ENCODE measurements around the gene SHISA8.

The SHISA8 gene

GRCh38 chr22:41902016-41902415 lies 12.9 kb downstream of the SHISA8 start:
- no peak overlapping the region for H3K4me3 ChIP-seq (ENCODE audit: insufficient read length, low read depth)
- H3K36me3 ChIP-seq (ENCODE audit: insufficient read depth, insufficient read length, low read length) = peaks cover 85% of the 10 kb centered on the region
- TF ChIP-seq ZNF274 (IDR thresholded peaks at IDR 0.05; ENCODE audit: low read depth, low read length) (no peak), SUZ12 (IDR thresholded peaks at IDR 0.05; ENCODE audit: extremely low read depth, insufficient read depth, insufficient read length) (no peak), YY1 (IDR thresholded peaks at IDR 0.05; ENCODE audit: insufficient read depth, insufficient read length) (no peak)
- no peaks in the 10 kb centered on the region for H3K27me3 ChIP-seq (ENCODE audit: insufficient read depth, insufficient read length)
- no peaks in the 10 kb centered on the region for H3K9me3 ChIP-seq (ENCODE audit: insufficient read depth, low read length)
- H3K9ac ChIP-seq (ENCODE audit: insufficient read length, low read depth) = no peak overlapping the region
- DNase-seq (ENCODE audit: low read depth, low spot score) = no peak
- no peaks in the 10 kb centered on the region for H3K4me1 ChIP-seq (ENCODE audit: insufficient read depth, insufficient read length)

GRCh38 chr22:41900652-41901312 lies 14.1 kb downstream of the SHISA8 start:
- Histone ChIP-seq H3K9ac (ENCODE audit: insufficient read length, low read depth) (no peak overlapping the region), H3K4me3 (ENCODE audit: insufficient read length, low read depth) (no peak overlapping the region), H3K36me3 (ENCODE audit: insufficient read depth, insufficient read length, low read length) (peaks cover 87% of the 10 kb centered on the region), H3K27me3 (ENCODE audit: insufficient read depth, insufficient read length) (no peaks in the 10 kb centered on the region), H3K4me1 (ENCODE audit: insufficient read depth, insufficient read length) (no peaks in the 10 kb centered on the region), H3K9me3 (ENCODE audit: insufficient read depth, low read length) (no peaks in the 10 kb centered on the region)
- DNase-seq (ENCODE audit: low read depth, low spot score) = no peak
- TF ChIP-seq YY1 (IDR thresholded peaks at IDR 0.05; ENCODE audit: insufficient read depth, insufficient read length) (no peak), ZNF274 (IDR thresholded peaks at IDR 0.05; ENCODE audit: low read depth, low read length) (no peak), SUZ12 (IDR thresholded peaks at IDR 0.05; ENCODE audit: extremely low read depth, insufficient read depth, insufficient read length) (no peak)

GRCh38 chr22:41899992-41900651 lies 14.8 kb downstream of the SHISA8 start:
- no peak overlapping the region for H3K4me3 ChIP-seq (ENCODE audit: insufficient read length, low read depth)
- H3K9me3 ChIP-seq (ENCODE audit: insufficient read depth, low read length) = no peaks in the 10 kb centered on the region
- H3K36me3 ChIP-seq (ENCODE audit: insufficient read depth, insufficient read length, low read length) = peaks cover 81% of the 10 kb centered on the region
- TF ChIP-seq ZNF274 (IDR thresholded peaks at IDR 0.05; ENCODE audit: low read depth, low read length) (no peak), YY1 (IDR thresholded peaks at IDR 0.05; ENCODE audit: insufficient read depth, insufficient read length) (no peak), SUZ12 (IDR thresholded peaks at IDR 0.05; ENCODE audit: extremely low read depth, insufficient read depth, insufficient read length) (no peak)
- H3K27me3 ChIP-seq (ENCODE audit: insufficient read depth, insufficient read length) = no peaks in the 10 kb centered on the region
- no peaks in the 10 kb centered on the region for H3K4me1 ChIP-seq (ENCODE audit: insufficient read depth, insufficient read length)
- DNase-seq (ENCODE audit: low read depth, low spot score) = no peak
- no peak overlapping the region for H3K9ac ChIP-seq (ENCODE audit: insufficient read length, low read depth)

GRCh38 chr22:41899110-41899509 lies 15.8 kb downstream of the SHISA8 start:
- no peak overlapping the region for H3K4me3 ChIP-seq (ENCODE audit: insufficient read length, low read depth)
- TF ChIP-seq SUZ12 (IDR thresholded peaks at IDR 0.05; ENCODE audit: extremely low read depth, insufficient read depth, insufficient read length) = no peak
- TF ChIP-seq YY1 (IDR thresholded peaks at IDR 0.05; ENCODE audit: insufficient read depth, insufficient read length) = no peak
- TF ChIP-seq ZNF274 (IDR thresholded peaks at IDR 0.05; ENCODE audit: low read depth, low read length) = no peak
- no peak for DNase-seq (ENCODE audit: low read depth, low spot score)
- no peak overlapping the region for H3K9ac ChIP-seq (ENCODE audit: insufficient read length, low read depth)
- no peaks in the 10 kb centered on the region for H3K4me1 ChIP-seq (ENCODE audit: insufficient read depth, insufficient read length)
- H3K36me3 ChIP-seq (ENCODE audit: insufficient read depth, insufficient read length, low read length) = peaks cover 78% of the 10 kb centered on the region
- no peaks in the 10 kb centered on the region for H3K9me3 ChIP-seq (ENCODE audit: insufficient read depth, low read length)
- H3K27me3 ChIP-seq (ENCODE audit: insufficient read depth, insufficient read length) = no peaks in the 10 kb centered on the region

- H3K9ac ChIP-seq (ENCODE audit: insufficient read length, low read depth) = no peak overlapping the region
- H3K27me3 ChIP-seq (ENCODE audit: insufficient read depth, insufficient read length) = no peaks in the 10 kb centered on the region
- no peak for DNase-seq (ENCODE audit: low read depth, low spot score)
- TF ChIP-seq SUZ12 (IDR thresholded peaks at IDR 0.05; ENCODE audit: extremely low read depth, insufficient read depth, insufficient read length) = no peak
- no peak for TF ChIP-seq YY1 (IDR thresholded peaks at IDR 0.05; ENCODE audit: insufficient read depth, insufficient read length)
- TF ChIP-seq ZNF274 (IDR thresholded peaks at IDR 0.05; ENCODE audit: low read depth, low read length) = no peak
- H3K4me1 ChIP-seq (ENCODE audit: insufficient read depth, insufficient read length) = no peaks in the 10 kb centered on the region
- no peak overlapping the region for H3K4me3 ChIP-seq (ENCODE audit: insufficient read length, low read depth)
- H3K9me3 ChIP-seq (ENCODE audit: insufficient read depth, low read length) = no peaks in the 10 kb centered on the region
- peaks cover 78% of the 10 kb centered on the region for H3K36me3 ChIP-seq (ENCODE audit: insufficient read depth, insufficient read length, low read length)
These were observed 16.2 kb downstream of the SHISA8 start for GRCh38 chr22:41898645-41899044.

- Histone ChIP-seq H3K9me3 (ENCODE audit: insufficient read depth, low read length) (no peaks in the 10 kb centered on the region), H3K36me3 (ENCODE audit: insufficient read depth, insufficient read length, low read length) (peaks cover 70% of the 10 kb centered on the region), H3K4me3 (ENCODE audit: insufficient read length, low read depth) (no peak overlapping the region), H3K9ac (ENCODE audit: insufficient read length, low read depth) (no peak overlapping the region), H3K27me3 (ENCODE audit: insufficient read depth, insufficient read length) (no peaks in the 10 kb centered on the region), H3K4me1 (ENCODE audit: insufficient read depth, insufficient read length) (no peaks in the 10 kb centered on the region)
- no peak for TF ChIP-seq ZNF274 (IDR thresholded peaks at IDR 0.05; ENCODE audit: low read depth, low read length)
- TF ChIP-seq SUZ12 (IDR thresholded peaks at IDR 0.05; ENCODE audit: extremely low read depth, insufficient read depth, insufficient read length) = no peak
- TF ChIP-seq YY1 (IDR thresholded peaks at IDR 0.05; ENCODE audit: insufficient read depth, insufficient read length) = no peak
- DNase-seq (ENCODE audit: low read depth, low spot score) = no peak
These were observed 21.1 kb downstream of the SHISA8 start for GRCh38 chr22:41893591-41894375.

GRCh38 chr22:41892721-41893120 lies 22.2 kb downstream of the SHISA8 start:
- Histone ChIP-seq H3K9me3 (ENCODE audit: insufficient read depth, low read length) (no peaks in the 10 kb centered on the region), H3K36me3 (ENCODE audit: insufficient read depth, insufficient read length, low read length) (peaks cover 73% of the 10 kb centered on the region), H3K27me3 (ENCODE audit: insufficient read depth, insufficient read length) (no peaks in the 10 kb centered on the region), H3K9ac (ENCODE audit: insufficient read length, low read depth) (no peak overlapping the region), H3K4me1 (ENCODE audit: insufficient read depth, insufficient read length) (no peaks in the 10 kb centered on the region), H3K4me3 (ENCODE audit: insufficient read length, low read depth) (no peak overlapping the region)
- TF ChIP-seq SUZ12 (IDR thresholded peaks at IDR 0.05; ENCODE audit: extremely low read depth, insufficient read depth, insufficient read length) = no peak
- no peak for TF ChIP-seq ZNF274 (IDR thresholded peaks at IDR 0.05; ENCODE audit: low read depth, low read length)
- TF ChIP-seq YY1 (IDR thresholded peaks at IDR 0.05; ENCODE audit: insufficient read depth, insufficient read length) = no peak
- DNase-seq (ENCODE audit: low read depth, low spot score) = no peak
